HG03520 (cell line): Measurements from ENCODE around the gene RMDN3.

Experiments used
- ATAC-seq: cut with Tn5 transposase; IDR thresholded peaks from one replicate; pipeline ENCODE4 v1.9.1; 2021; ENCODE audit warnings: mild to moderate bottlenecking, moderate library complexity; ENCODE audit not compliant: unreplicated experiment

The RMDN3 gene

DNA sequence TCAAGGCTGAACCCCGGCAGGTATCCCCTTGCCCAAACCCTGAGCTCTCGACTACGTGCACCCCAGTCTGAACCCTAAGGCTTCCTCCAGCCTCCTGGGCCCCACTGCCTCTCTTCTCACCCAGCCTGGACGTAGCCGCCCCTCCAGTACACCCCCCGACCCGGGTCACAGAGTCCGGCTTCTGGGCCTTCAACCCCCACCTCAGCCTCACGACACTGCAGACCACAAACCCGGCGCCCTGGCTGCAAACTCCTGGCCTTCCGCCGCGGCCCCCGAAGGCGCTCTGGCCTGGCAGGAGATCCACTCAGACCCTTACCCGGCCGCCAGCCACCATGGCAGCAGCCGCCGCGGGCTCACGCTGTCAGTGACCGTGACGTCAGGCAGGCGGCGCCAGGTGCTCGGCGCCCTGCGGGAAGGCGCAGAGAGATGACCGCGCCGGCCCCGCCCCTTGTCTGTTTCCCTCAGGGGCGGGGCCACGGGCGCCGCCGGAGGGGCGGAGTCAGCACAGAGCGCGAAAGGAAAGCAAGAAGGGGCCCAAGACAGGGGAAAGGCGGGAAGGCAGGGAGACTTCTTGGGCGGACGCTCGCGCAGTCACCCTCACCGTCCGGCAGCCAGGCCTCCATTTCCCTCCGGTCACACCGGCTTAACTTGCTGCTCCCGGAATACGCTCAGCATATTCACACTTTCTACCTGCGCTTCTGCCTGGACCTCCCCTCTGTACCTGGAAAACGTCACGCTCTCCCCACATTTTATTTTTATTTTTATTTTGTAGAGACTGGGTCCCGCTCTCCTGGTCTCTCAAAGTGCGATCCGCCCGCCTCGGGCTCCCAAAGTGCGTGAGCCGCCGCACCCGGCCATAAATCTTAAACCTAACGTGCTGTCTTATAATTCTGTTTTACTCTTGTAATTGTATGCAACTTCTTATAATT lies at the start of gene RMDN3:
TSS of gene RMDN3 (minus strand) at position 372 of the 929 bp plus-strand sequence. CDS start 471 bp downstream, outside the sequence.
- ATAC-seq, result peak; percentile 78

- no peak for ATAC-seq
These were observed 48.6 kb upstream of the RMDN3 start for GRCh38 chr15:40803688-40804087.

- ATAC-seq, result no peak
These were observed 48.0 kb upstream of the RMDN3 start for GRCh38 chr15:40803076-40803475.

GRCh38 chr15:40799523-40799922 lies 44.5 kb upstream of the RMDN3 start:
- no peak for ATAC-seq

- ATAC-seq, result no peak
These were observed 41.5 kb upstream of the RMDN3 start for GRCh38 chr15:40796512-40796911.

DNA sequence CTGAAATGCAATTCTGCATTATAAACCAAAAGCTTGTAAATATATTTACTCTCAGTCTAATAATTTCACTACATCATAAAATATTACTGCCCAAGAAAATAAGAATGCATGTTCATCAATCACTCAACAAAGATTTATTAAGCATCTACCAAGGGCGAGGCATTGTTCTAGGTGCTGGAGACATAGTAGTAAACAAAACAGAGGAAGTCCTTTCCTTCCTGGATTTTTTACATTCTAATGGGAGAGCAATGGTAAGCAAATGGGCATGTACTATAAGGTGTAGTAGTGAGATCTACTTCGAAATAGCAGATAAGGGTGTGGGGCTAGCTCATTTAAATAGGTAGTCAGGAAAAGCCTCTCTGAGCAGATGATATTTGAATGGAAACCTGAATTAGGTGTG lies 41.0 kb upstream of the RMDN3 start:
- ATAC-seq, result no peak

- no peak for ATAC-seq
These were observed 38.3 kb upstream of the RMDN3 start for GRCh38 chr15:40793216-40793989.

- no peak for ATAC-seq
These were observed 37.3 kb upstream of the RMDN3 start for GRCh38 chr15:40792394-40792793.

- no peak for ATAC-seq
These were observed 35.7 kb upstream of the RMDN3 start for GRCh38 chr15:40790718-40791117.

DNA sequence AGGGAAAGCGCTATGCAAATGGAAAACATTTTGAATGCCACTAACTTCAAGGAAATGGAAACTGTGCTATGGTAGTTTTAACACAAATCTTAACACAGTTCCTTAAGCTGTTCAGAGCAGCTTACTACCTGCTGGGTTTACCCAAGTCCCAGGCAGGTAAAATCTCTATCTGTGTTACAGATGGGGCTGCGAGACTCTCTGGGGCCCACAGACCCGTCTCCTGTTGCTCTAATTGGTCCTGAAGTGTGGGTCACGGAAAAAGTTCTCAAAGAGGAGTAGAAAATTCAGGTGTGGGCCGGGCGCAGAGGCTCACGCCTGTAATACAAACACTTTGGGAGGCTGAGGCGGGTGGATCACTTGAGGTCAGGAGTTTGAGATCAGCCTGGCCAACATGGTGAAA lies 34.9 kb upstream of the RMDN3 start:
- no peak for ATAC-seq

DNA sequence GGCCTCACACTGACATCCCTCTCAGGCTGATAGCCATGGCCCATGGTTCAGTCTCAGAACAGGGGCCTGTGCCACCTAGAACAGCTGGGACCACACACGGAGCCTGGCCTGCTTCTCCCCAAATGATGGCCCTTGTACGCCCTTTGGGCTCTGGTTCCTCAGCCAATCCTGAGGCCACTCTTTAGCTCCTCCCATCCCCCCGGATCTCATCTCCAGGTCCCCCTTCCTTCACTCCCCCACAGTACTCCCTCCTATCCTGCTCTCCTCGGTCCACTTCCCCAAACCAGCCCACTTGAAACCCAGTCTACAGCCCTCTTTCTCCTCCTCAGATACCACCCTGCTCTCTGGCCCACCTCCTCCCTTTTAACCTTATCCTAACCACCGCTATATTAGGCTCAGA lies 34.1 kb upstream of the RMDN3 start:
- ATAC-seq, result no peak

- ATAC-seq, result no peak
These were observed 32.9 kb upstream of the RMDN3 start for GRCh38 chr15:40787991-40788390.

DNA sequence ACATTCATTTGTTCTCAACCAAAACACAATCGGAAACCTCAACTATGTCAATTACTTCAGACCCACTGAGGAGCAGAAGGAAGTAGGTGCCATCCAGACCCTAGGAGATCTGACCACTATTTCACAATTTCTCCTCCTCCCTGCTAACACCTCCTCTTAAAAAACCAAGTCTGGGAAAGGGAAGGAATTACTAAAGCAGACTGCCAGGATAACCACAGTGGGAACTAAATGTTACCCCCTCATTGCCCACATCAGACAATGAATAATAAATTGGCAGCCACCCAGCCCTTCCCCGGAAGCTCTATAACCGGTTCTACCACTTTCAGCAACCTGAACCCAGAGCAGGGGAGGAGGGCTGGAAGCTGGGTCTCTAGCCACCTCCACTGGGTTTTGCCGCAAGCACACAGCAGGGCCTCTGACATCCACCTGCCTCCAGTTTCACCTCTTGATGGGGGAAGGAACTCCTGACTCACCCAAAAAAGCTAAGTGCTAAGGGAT lies 32.3 kb upstream of the RMDN3 start:
- no peak for ATAC-seq

GRCh38 chr15:40785814-40786213 lies 30.8 kb upstream of the RMDN3 start:
- no peak for ATAC-seq

GRCh38 chr15:40785164-40785563 lies 30.1 kb upstream of the RMDN3 start:
- no peak for ATAC-seq

DNA sequence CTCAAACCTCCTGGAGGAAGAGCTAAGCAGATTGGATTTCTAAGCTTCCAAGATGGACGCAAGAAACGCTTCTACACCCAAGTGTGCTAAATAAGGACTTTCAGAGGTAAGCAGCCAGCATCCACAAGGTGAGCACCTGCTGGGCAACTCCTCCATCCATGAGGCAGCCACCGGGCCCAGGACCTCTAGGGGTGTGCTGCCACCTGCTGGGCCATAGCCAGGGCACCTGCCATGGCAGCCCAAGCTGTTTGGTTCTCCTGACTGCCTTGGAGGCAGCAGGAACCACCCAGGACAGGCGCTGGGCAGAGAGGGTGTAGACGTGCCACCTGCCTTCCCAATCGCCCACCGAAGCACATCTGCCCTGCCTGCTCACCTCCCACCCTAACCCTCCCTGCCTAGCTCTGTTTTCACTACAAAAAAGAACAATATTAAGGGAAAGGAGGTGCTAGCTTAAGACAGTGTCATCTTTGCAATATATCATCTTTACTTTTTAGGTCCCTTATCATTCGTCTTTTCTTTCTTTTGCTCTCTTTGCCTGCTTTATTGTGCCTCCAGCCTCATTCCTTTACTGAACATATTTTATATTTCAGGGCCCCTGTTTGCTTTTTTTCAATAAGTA lies 27.7 kb upstream of the RMDN3 start:
- no peak for ATAC-seq

GRCh38 chr15:40776537-40777141 lies 21.6 kb upstream of the RMDN3 start:
- no peak for ATAC-seq

GRCh38 chr15:40775740-40776536 lies 20.9 kb upstream of the RMDN3 start:
- ATAC-seq, result no peak

GRCh38 chr15:40775007-40775406 lies 20.0 kb upstream of the RMDN3 start:
- no peak for ATAC-seq

DNA sequence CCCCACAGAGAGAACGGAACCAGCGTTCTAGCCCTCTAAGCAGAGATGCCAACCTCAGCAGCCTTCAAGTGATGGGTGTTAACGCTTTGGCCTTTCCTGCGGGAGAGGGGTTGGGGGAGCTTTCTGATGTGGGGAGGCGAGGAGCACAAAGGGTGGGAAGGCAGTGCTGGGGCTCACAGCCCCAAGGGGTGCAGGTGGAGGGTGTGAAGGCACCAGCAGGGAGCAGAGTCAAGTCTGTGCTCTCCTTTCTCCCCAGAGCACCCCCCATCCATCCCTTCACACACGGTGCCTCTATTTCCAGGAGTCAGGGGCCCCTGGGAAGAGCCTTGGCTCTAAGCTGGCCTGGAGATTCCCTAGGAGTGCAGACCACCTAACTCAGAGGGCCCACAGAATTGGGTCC lies 18.8 kb upstream of the RMDN3 start:
- no peak for ATAC-seq
